Erythroblast (primary cell): Measurements from ENCODE around the gene ZNF488.

ENCODE experiments used
- GATA1 ChIP-seq: IDR thresholded peaks from 2 replicates; pipeline ENCODE4 v1.6.1; 2011; ENCODE audit warnings: low read depth, mild to moderate bottlenecking, control low read depth, low read length, moderate library complexity
- POLR2A ChIP-seq: IDR thresholded peaks from 2 replicates; pipeline ENCODE4 v1.6.1; 2011; ENCODE audit warnings: mild to moderate bottlenecking, low read length

DNA sequence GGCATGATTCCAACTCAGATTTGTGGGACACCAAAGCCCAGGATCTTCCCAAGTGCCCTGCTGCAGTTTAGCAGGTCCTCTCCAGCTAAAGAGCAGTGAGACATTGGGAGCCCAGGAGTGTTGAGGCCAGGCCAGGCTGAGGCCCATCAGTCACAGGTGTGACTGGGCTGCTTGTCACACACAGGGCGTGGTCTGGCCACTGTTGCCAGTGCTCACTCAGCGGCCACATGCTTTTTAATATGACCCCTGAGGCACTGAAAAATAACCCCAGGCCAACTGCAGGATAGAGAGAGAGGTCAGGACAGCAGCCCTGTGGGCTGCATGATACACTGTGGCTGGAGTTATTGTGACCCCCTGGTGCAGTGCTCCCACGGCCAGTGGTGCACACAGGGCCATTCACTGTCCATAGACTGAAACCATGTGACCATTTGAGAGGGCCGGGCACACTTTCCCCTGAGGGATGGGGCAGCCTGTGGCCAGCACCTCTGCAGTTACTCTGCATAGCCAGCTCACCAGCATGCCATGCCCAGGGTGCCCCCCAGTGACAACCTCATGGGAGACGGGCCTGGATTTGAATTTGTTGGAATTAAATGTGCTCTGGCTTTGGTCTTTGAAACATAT, 57.7 kb downstream of the ZNF488 start:
- TF ChIP-seq POLR2A (no peak), GATA1 (no peak)
